Measurements from ENCODE around the gene SPATA6. TPM values are rescaled to one million over a fixed set of nuclear protein-coding genes. Genes with fewer than 3 reads are reported as not detected.
"Not testable (repeated sequence)": the region's sequence is repeated elsewhere in the genome, so short reads cannot be mapped to it uniquely, and the experiment has no call there.

Gene SPATA6
- total and polyA plus RNA-seq, 2 donors (not counting 3 experiments of a cell fraction or from before 2014, with no cell fraction given) = 0.79 to 4.9 TPM

- H3K79me2 ChIP-seq (ENCODE audit: control insufficient read depth, insufficient read depth, low read length) = no peaks in the 10 kb centered on the region
- H3K9me1 ChIP-seq (replicated peaks; ENCODE audit: control insufficient read depth, extremely low read depth, insufficient read depth, low read length) = no peaks in the 10 kb centered on the region
- no TSS peak for BruUV-seq (replicated peaks)
- no peak overlapping the region for H2AFZ ChIP-seq (ENCODE audit: low read depth, low read length)
- dilution Hi-C loops (cut with MboI; ENCODE audit: extremely low pct_ligation_motif_present, low sequenced_read_pairs) (no loop called here), intact Hi-C loops (cut with micrococcal nuclease) (no loop called here)
- no peak overlapping the region for H3K27ac ChIP-seq (ENCODE audit: insufficient read depth, low read depth, low read length)
- POLR2A ChIA-PET = no interaction called here
- no peaks in the 10 kb centered on the region for H3K4me1 ChIP-seq (ENCODE audit: control insufficient read depth, extremely low read depth, insufficient read depth, low read length)
- no peaks in the 10 kb centered on the region for H4K20me1 ChIP-seq (replicated peaks; ENCODE audit: control insufficient read depth, extremely low read depth, insufficient read depth, low read length)
- H3K9ac ChIP-seq (replicated peaks; ENCODE audit: extremely low read depth, insufficient read depth, low read length) = no peak overlapping the region
- H3K4me3 ChIP-seq (replicated peaks in 1 of 3; ENCODE audit: insufficient read depth in 1 of 3, low read depth in 1 of 3, low read length in 3 of 3) = no peak overlapping the region
- no peaks in the 10 kb centered on the region for H3K9me3 ChIP-seq (replicated peaks; ENCODE audit: control insufficient read depth, insufficient read depth, low read length)
- no peaks in the 10 kb centered on the region for H3K27me3 ChIP-seq (ENCODE audit: control insufficient read depth in 2 of 2, insufficient read depth in 2 of 2, low read length in 2 of 2)
- no peaks in the 10 kb centered on the region for H3K36me3 ChIP-seq (ENCODE audit: control insufficient read depth in 2 of 2, extremely low read depth in 1 of 2, insufficient read depth in 2 of 2, low read length in 2 of 2)
- CTCF ChIA-PET = interaction anchor here (0.7 kb wide), 1 partner anchor 76 kb away, joined by 3 read pairs; no protein-coding TSS in a partner anchor
- FAIRE-seq = no peak
- DNase-seq (ENCODE audit: low read depth, low spot score) = no peak
- no peak overlapping the region for H3K4me2 ChIP-seq (ENCODE audit: insufficient read depth, low read length)
- TF ChIP-seq POLR2AphosphoS5 (IDR thresholded peaks at IDR 0.05; ENCODE audit: insufficient read depth, low read depth, low read length) (no peak), FOS (IDR thresholded peaks at IDR 0.05; ENCODE audit: borderline replicate concordance, insufficient read depth, low read length) (no peak), GATA2 (IDR thresholded peaks at IDR 0.05; ENCODE audit: insufficient read depth, insufficient read length, low read depth, low read length) (no peak), POLR2A (IDR thresholded peaks at IDR 0.05; ENCODE audit: low read depth, low read length) (no peak), JUN (IDR thresholded peaks at IDR 0.05; ENCODE audit: borderline replicate concordance, insufficient read depth, insufficient read length, low read depth) (no peak), MAX (IDR thresholded peaks at IDR 0.05; ENCODE audit: insufficient read depth, insufficient read length) (no peak), EZH2 (IDR thresholded peaks at IDR 0.05; ENCODE audit: borderline replicate concordance, low read depth, low read length, severe bottlenecking) (no peak), MYC (IDR thresholded peaks at IDR 0.05; ENCODE audit: low read depth, low read length) (no peak)
- TF ChIP-seq, protein P1, sequence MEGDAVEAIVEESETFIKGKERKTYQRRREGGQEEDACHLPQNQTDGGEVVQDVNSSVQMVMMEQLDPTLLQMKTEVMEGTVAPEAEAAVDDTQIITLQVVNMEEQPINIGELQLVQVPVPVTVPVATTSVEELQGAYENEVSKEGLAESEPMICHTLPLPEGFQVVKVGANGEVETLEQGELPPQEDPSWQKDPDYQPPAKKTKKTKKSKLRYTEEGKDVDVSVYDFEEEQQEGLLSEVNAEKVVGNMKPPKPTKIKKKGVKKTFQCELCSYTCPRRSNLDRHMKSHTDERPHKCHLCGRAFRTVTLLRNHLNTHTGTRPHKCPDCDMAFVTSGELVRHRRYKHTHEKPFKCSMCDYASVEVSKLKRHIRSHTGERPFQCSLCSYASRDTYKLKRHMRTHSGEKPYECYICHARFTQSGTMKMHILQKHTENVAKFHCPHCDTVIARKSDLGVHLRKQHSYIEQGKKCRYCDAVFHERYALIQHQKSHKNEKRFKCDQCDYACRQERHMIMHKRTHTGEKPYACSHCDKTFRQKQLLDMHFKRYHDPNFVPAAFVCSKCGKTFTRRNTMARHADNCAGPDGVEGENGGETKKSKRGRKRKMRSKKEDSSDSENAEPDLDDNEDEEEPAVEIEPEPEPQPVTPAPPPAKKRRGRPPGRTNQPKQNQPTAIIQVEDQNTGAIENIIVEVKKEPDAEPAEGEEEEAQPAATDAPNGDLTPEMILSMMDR (IDR thresholded peaks at IDR 0.05; ENCODE audit: extremely low read depth in 1 of 2, insufficient read depth in 1 of 2, low read depth in 1 of 2, low read length in 2 of 2) = no peak
These were observed 186.5 kb downstream of the SPATA6 start for GRCh38 chr1:48285525-48285924.

DNA sequence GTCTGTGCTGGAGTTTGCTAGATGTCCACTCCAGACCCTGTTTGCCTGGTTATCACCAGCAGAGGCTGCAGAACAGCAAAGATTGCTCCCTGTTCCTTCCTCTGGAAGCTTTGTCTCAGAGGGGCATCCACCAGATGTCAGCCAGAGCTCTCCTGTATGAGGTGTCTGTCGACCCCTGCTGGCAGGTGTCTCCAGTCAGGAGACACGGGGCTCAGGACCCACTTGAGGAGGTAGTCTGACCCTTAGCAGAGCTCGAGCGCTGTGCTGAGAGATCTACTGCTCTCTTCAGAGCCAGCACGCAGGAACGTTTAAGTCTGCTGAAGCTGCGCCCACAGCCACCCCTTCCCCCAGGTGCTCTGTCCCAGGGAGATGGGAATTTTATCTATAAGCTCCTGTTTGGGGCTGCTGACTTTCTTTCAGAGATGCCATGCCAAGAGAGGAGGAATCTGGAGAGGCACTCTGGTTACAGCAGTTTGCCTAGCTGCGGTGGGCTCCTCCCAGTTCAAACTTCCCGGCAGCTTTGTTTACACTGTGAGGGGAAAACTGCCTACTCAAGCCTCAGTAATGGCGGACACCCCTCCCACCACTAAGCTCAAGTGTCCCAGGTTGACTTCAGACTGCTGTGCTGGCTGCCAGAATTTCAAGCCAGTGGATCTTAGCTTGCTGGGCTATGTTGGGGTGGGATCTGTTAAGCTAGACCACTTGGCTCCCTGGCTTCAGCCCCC, 187.1 kb downstream of the SPATA6 start:
- H3K4me2 ChIP-seq (ENCODE audit: insufficient read depth, low read length); intact Hi-C loops (cut with micrococcal nuclease); H4K20me1 ChIP-seq (replicated peaks; ENCODE audit: control insufficient read depth, extremely low read depth, insufficient read depth, low read length); H3K79me2 ChIP-seq (ENCODE audit: control insufficient read depth, insufficient read depth, low read length); H3K27me3 ChIP-seq (ENCODE audit: control insufficient read depth in 2 of 2, insufficient read depth in 2 of 2, low read length in 2 of 2); H3K9me3 ChIP-seq (replicated peaks; ENCODE audit: control insufficient read depth, insufficient read depth, low read length); BruUV-seq (replicated peaks); dilution Hi-C loops (cut with MboI; ENCODE audit: extremely low pct_ligation_motif_present, low sequenced_read_pairs); CTCF ChIA-PET; H3K36me3 ChIP-seq (ENCODE audit: control insufficient read depth in 2 of 2, extremely low read depth in 1 of 2, insufficient read depth in 2 of 2, low read length in 2 of 2); H3K27ac ChIP-seq (ENCODE audit: insufficient read depth, low read depth, low read length); H3K9me1 ChIP-seq (replicated peaks; ENCODE audit: control insufficient read depth, extremely low read depth, insufficient read depth, low read length); DNase-seq (ENCODE audit: low read depth, low spot score); H3K4me3 ChIP-seq (replicated peaks in 1 of 3; ENCODE audit: insufficient read depth in 1 of 3, low read depth in 1 of 3, low read length in 3 of 3); H3K4me1 ChIP-seq (ENCODE audit: control insufficient read depth, extremely low read depth, insufficient read depth, low read length); FAIRE-seq; H3K9ac ChIP-seq (replicated peaks; ENCODE audit: extremely low read depth, insufficient read depth, low read length); H2AFZ ChIP-seq (ENCODE audit: low read depth, low read length); POLR2A ChIA-PET: not testable (repeated sequence)

- H4K20me1 ChIP-seq (replicated peaks; ENCODE audit: control insufficient read depth, extremely low read depth, insufficient read depth, low read length); H3K4me1 ChIP-seq (ENCODE audit: control insufficient read depth, extremely low read depth, insufficient read depth, low read length); BruUV-seq (replicated peaks); H3K4me2 ChIP-seq (ENCODE audit: insufficient read depth, low read length); CTCF ChIA-PET; H3K9me1 ChIP-seq (replicated peaks; ENCODE audit: control insufficient read depth, extremely low read depth, insufficient read depth, low read length); H2AFZ ChIP-seq (ENCODE audit: low read depth, low read length); H3K9ac ChIP-seq (replicated peaks; ENCODE audit: extremely low read depth, insufficient read depth, low read length); H3K79me2 ChIP-seq (ENCODE audit: control insufficient read depth, insufficient read depth, low read length); intact Hi-C loops (cut with micrococcal nuclease); DNase-seq (ENCODE audit: low read depth, low spot score); H3K27me3 ChIP-seq (ENCODE audit: control insufficient read depth in 2 of 2, insufficient read depth in 2 of 2, low read length in 2 of 2); POLR2A ChIA-PET; H3K4me3 ChIP-seq (replicated peaks in 1 of 3; ENCODE audit: insufficient read depth in 1 of 3, low read depth in 1 of 3, low read length in 3 of 3); dilution Hi-C loops (cut with MboI; ENCODE audit: extremely low pct_ligation_motif_present, low sequenced_read_pairs); H3K27ac ChIP-seq (ENCODE audit: insufficient read depth, low read depth, low read length); FAIRE-seq; H3K36me3 ChIP-seq (ENCODE audit: control insufficient read depth in 2 of 2, extremely low read depth in 1 of 2, insufficient read depth in 2 of 2, low read length in 2 of 2); H3K9me3 ChIP-seq (replicated peaks; ENCODE audit: control insufficient read depth, insufficient read depth, low read length): not testable (repeated sequence)
These were observed 189.7 kb downstream of the SPATA6 start for GRCh38 chr1:48282329-48282728.
